ENCODE measurements around the gene CFAP69. TPM values are rescaled to one million over a fixed set of nuclear protein-coding genes. Genes with fewer than 3 reads are reported as not detected.
"Not testable (repeated sequence)": the region's sequence is repeated elsewhere in the genome, so short reads cannot be mapped to it uniquely, and the experiment has no call there.

CFAP69 gene
- total and polyA plus RNA-seq, 2 of the 8 experiments (the other 6 are each of a cell fraction or from before 2014, with no cell fraction given) = 1.00 to 3.8 TPM

DNA sequence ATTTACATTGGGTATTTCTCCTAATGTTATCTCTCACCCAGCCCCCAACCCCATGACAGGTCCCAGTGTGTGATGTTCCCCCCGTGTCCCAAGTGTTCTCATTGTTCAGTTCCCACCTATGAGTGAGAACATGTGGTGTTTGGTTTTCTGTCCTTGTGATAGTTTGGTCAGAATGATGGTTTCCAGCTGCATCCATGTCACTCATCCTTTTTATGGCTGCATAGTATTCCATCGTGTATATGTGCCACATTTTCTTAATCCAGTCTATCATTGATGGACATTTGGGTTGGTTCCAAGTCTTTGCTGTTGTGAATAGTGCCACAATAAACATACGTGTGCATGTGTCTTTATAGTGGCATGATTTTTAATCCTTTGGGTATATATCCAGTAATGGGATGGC, 105.1 kb downstream of the CFAP69 start:
- H3K79me2 ChIP-seq (ENCODE audit: control insufficient read depth in 1 of 2, insufficient read depth in 2 of 2, low read length in 2 of 2) = peaks cover 4 to 43% of the 10 kb centered on the region in 2 experiments; a peak in 3 of 4 replicates
- H4K5ac ChIP-seq (ENCODE audit: insufficient read length, low read depth, low read length); H3K9me3 ChIP-seq (ENCODE audit: insufficient read depth in 2 of 2, low read depth in 1 of 2, low read length in 1 of 2); FAIRE-seq; H3K4me3 ChIP-seq (ENCODE audit: extremely low read depth in 1 of 4, insufficient read depth in 2 of 4, low read depth in 3 of 4, low read length in 4 of 4); H3K23ac ChIP-seq (ENCODE audit: insufficient read length); H3K9ac ChIP-seq (replicated peaks in 1 of 4; ENCODE audit: extremely low read depth in 1 of 4, low read depth in 3 of 4, low read length in 3 of 4); H3K4me1 ChIP-seq (replicated peaks in 1 of 4; ENCODE audit: control insufficient read depth in 3 of 4, insufficient read depth in 4 of 4, low read length in 3 of 4); H3K56ac ChIP-seq (replicated peaks; ENCODE audit: insufficient read length, low read depth, low read length); H3K36me3 ChIP-seq (ENCODE audit: control insufficient read depth in 2 of 4, insufficient read depth in 4 of 4, low read length in 3 of 4); H2AFZ ChIP-seq (ENCODE audit: low read length); H2AK5ac ChIP-seq (ENCODE audit: low read depth, low read length); H3K18ac ChIP-seq (ENCODE audit: extremely low read depth, low read length); H3K79me1 ChIP-seq (ENCODE audit: low read depth, low read length); H2BK12ac ChIP-seq (ENCODE audit: low read depth, low read length); H4K20me1 ChIP-seq (replicated peaks in 1 of 2; ENCODE audit: control insufficient read depth in 1 of 2, insufficient read depth in 2 of 2, low read length in 2 of 2); CTCF ChIA-PET (ENCODE audit: partially characterized antibody); H3K4ac ChIP-seq (replicated peaks; ENCODE audit: insufficient read length, low read depth, low read length); H3K23me2 ChIP-seq (ENCODE audit: low read depth, low read length); H3K27ac ChIP-seq (ENCODE audit: low read depth, low read length); H3K4me2 ChIP-seq (ENCODE audit: insufficient read depth in 1 of 2, low read depth in 2 of 2, low read length in 2 of 2); DNase-seq (ENCODE audit: low read depth in 1 of 2, low spot score in 2 of 2); H2BK15ac ChIP-seq (ENCODE audit: low read length); H2BK5ac ChIP-seq (ENCODE audit: low read depth, low read length); POLR2A ChIA-PET (ENCODE audit: partially characterized antibody); H4K91ac ChIP-seq (replicated peaks; ENCODE audit: insufficient read length, low read length); H2BK20ac ChIP-seq (ENCODE audit: low read length); H4K8ac ChIP-seq (ENCODE audit: extremely low read depth, insufficient read depth, low read length); H3K14ac ChIP-seq (ENCODE audit: insufficient read length); H3K27me3 ChIP-seq (replicated peaks in 1 of 4; ENCODE audit: control insufficient read depth in 3 of 4, extremely low read depth in 1 of 4, insufficient read depth in 3 of 4, low read length in 3 of 4); H2BK120ac ChIP-seq (replicated peaks; ENCODE audit: low read depth, low read length): not testable (repeated sequence)
- WGBS, 2 experiments (ENCODE audit: extremely low coverage in 1 of 2, insufficient coverage in 1 of 2, insufficient read length in 1 of 2, insufficient replicate concordance in 2 of 2, low coverage in 1 of 2, low lambda C conversion rate in 2 of 2, missing lambda C conversion rate in 1 of 2) = 83% methylated on average over 3 of the region's 3 CpGs; no CpG with 5 or more reads in 1 of the 2 experiments
